IMR-90 (cell line): Measurements from ENCODE around the gene TRIM74. TPM values are rescaled to one million over a fixed set of nuclear protein-coding genes. Genes with fewer than 3 reads are reported as not detected.
A peak's percentile ranks its signal among the peaks of the same experiment; 100 is the strongest.
"Not testable (repeated sequence)": the region's sequence is repeated elsewhere in the genome, so short reads cannot be mapped to it uniquely, and the experiment has no call there.

Experiments
- ATAC-seq: fragments of 200-7000 bp; cut with Tn5 transposase; 2 replicates; pipeline ENCODE4 v1.9.1; 2020; ENCODE audit warnings: low read depth, mild to moderate bottlenecking, moderate library complexity
- BruUV-seq: library from RNA; stranded (reverse); fragments of 400-500 nt; replicated peaks from 2 replicates; lab custom pipeline; 2021; lab: Mats Ljungman, UMichigan
- CTCF ChIA-PET: fragments of 300-600 bp; formaldehyde crosslinking; extraction: SDS; loops from one replicate; lab custom pipeline; 2021; ENCODE audit warnings: antibody characterized with exemption; lab: Yijun Ruan, JAX
- POLR2A ChIA-PET: fragments of 300-600 bp; sonication (Branson Sonifier 250); formaldehyde crosslinking; loops from one replicate; lab custom pipeline; 2022; ENCODE audit warnings: antibody characterized with exemption; ENCODE audit not compliant: unreplicated experiment; lab: Charles Lee
- DNase-seq: peaks from one replicate; pipeline ENCODE4 v3.0.0; 2013
- H2AFZ ChIP-seq: replicated peaks from 2 replicates; pipeline ENCODE3; 2013; ENCODE audit warnings: low read length, mild to moderate bottlenecking; ENCODE audit not compliant: poor library complexity
- H2AK5ac ChIP-seq: 2 replicates; pipeline ENCODE4 v1.6.1; 2013; ENCODE audit warnings: low read depth, low read length, inconsistent platforms
- H2AK9ac ChIP-seq: replicated peaks from 2 replicates; pipeline ENCODE3; 2013; ENCODE audit warnings: mild to moderate bottlenecking, low read depth, low read length, moderate library complexity; ENCODE audit not compliant: poor library complexity
- H2BK120ac ChIP-seq: 2 replicates; pipeline ENCODE4 v1.6.1; 2013; ENCODE audit warnings: low read depth, low read length, inconsistent platforms
- H2BK15ac ChIP-seq: 3 replicates; pipeline ENCODE4 v1.6.1; 2013; ENCODE audit warnings: low read depth, low read length, inconsistent platforms
- H2BK20ac ChIP-seq: 2 replicates; pipeline ENCODE4 v1.6.1; 2013; ENCODE audit warnings: low read depth, mild to moderate bottlenecking, inconsistent platforms, low read length, moderate library complexity
- H2BK5ac ChIP-seq: 2 replicates; pipeline ENCODE4 v1.6.1; 2013; ENCODE audit warnings: mild to moderate bottlenecking, low read depth, low read length, inconsistent platforms; ENCODE audit not compliant: poor library complexity, severe bottlenecking
- H3K14ac ChIP-seq: replicated peaks from 2 replicates; pipeline ENCODE4 v1.6.1; 2013; ENCODE audit warnings: low read depth, low read length, inconsistent platforms
- H3K18ac ChIP-seq: 2 replicates; pipeline ENCODE4 v1.6.1; 2013; ENCODE audit warnings: low read depth, low read length, control low read depth
- H3K23ac ChIP-seq: 2 replicates; pipeline ENCODE4 v1.6.1; 2013; ENCODE audit warnings: low read depth, low read length, inconsistent platforms
- H3K27ac ChIP-seq: 2 replicates; pipeline ENCODE4 v1.5.1; 2013; ENCODE audit warnings: mild to moderate bottlenecking, control low read depth, low read length; ENCODE audit not compliant: insufficient read depth
- H3K27me3 ChIP-seq: 2 replicates; pipeline ENCODE4 v1.6.1; 2013; ENCODE audit warnings: low read length; ENCODE audit not compliant: control insufficient read depth, insufficient read depth
- H3K36me3 ChIP-seq: 2 replicates; pipeline ENCODE4 v1.6.1; 2013; ENCODE audit warnings: low read length, mixed read lengths; ENCODE audit not compliant: control insufficient read depth, insufficient read depth
- H3K4ac ChIP-seq: 2 replicates; pipeline ENCODE4 v1.6.1; 2013; ENCODE audit warnings: low read depth, low read length, inconsistent platforms
- H3K4me1 ChIP-seq: 2 replicates; pipeline ENCODE4 v1.6.1; 2013; ENCODE audit warnings: low read length, mixed read lengths; ENCODE audit not compliant: control insufficient read depth, insufficient read depth
- H3K4me2 ChIP-seq: 2 replicates; pipeline ENCODE4 v1.6.1; 2013; ENCODE audit warnings: low read depth, mild to moderate bottlenecking, control low read depth, low read length, moderate library complexity
- H3K4me3 ChIP-seq: 2 replicates; pipeline ENCODE4 v1.5.1; 2013; ENCODE audit warnings: low read depth, mild to moderate bottlenecking, control low read depth, low read length, moderate library complexity; ENCODE audit not compliant: insufficient read depth
- H3K56ac ChIP-seq: 2 replicates; pipeline ENCODE4 v1.6.1; 2013; ENCODE audit warnings: low read length, inconsistent platforms; ENCODE audit not compliant: insufficient read depth; ENCODE audit errors: extremely low read depth
- H3K79me1 ChIP-seq, 2 experiments: 2 replicates each; pipeline ENCODE4 v1.6.1; 2013; ENCODE audit warnings: low read length in 2 of 2, inconsistent platforms in 1 of 2, low read depth in 1 of 2
- H3K9ac ChIP-seq: 2 replicates; pipeline ENCODE4 v1.6.1; 2013; ENCODE audit warnings: low read depth, low read length, control low read depth
- H3K9me1 ChIP-seq: 2 replicates; pipeline ENCODE4 v1.6.1; 2013; ENCODE audit warnings: low read length, inconsistent platforms; ENCODE audit not compliant: insufficient read depth
- H3K9me3 ChIP-seq: 2 replicates; pipeline ENCODE4 v1.6.1; 2013; ENCODE audit warnings: low read length; ENCODE audit not compliant: control insufficient read depth, insufficient read depth
- H4K20me1 ChIP-seq: 2 replicates; pipeline ENCODE4 v1.6.1; 2013; ENCODE audit warnings: low read length, inconsistent platforms; ENCODE audit not compliant: insufficient read depth
- H4K5ac ChIP-seq: 2 replicates; pipeline ENCODE4 v1.6.1; 2013; ENCODE audit warnings: mild to moderate bottlenecking, low read depth, low read length, control low read depth
- H4K8ac ChIP-seq, 2 experiments: 2 replicates each; pipeline ENCODE4 v1.6.1; 2013; ENCODE audit warnings: low read depth in 2 of 2, low read length in 2 of 2, control low read depth in 1 of 2, inconsistent platforms in 1 of 2
- H4K91ac ChIP-seq: 2 replicates; pipeline ENCODE4 v1.6.1; 2013; ENCODE audit warnings: low read depth, low read length, inconsistent platforms; ENCODE audit not compliant: insufficient read depth
- WGBS, 2 experiments: methylation state at CpG; one replicate each; pipeline versions ENCODE4 v1.1.5 to v1.1.7; 2013; ENCODE audit warnings: missing lambda C conversion rate in 2 of 2; ENCODE audit not compliant: insufficient read length in 1 of 2; ENCODE audit errors: extremely low coverage in 2 of 2; 5-methylcytosine and 5-hydroxymethylcytosine counted together
- dilution Hi-C: fragments of 300-500 bp; cut with HindIII; formaldehyde crosslinking; loops from one replicate; pipeline ENCODE4 v1.14.3; 2018; ENCODE audit warnings: low sequenced_read_pairs; ENCODE audit not compliant: unreplicated experiment
- in situ Hi-C: fragments of 300-500 bp; cut with MboI; formaldehyde crosslinking; loops from 3 replicates; pipeline ENCODE4 v1.14.3; 2019; ENCODE audit warnings: low sequenced_read_pairs, inconsistent platforms, mixed read lengths
- intact Hi-C: fragments of 100-400 bp; cut with micrococcal nuclease; formaldehyde crosslinking; loops from 2 replicates; pipeline ENCODE4 v1.10.0; 2022
- polyA plus RNA-seq, 3 experiments: library from polyadenylated mRNA; depleted of rRNA; stranded (reverse); fragments of >200 nt; gene quantifications; 2 replicates each; pipeline ENCODE4 v1.2.3, GENCODE V29; 2012; ENCODE audit warnings: low replicate concordance in 1 of 3
- total RNA-seq: library from RNA; depleted of rRNA; stranded (reverse); fragments of >200 nt; gene quantifications from 2 replicates; pipeline ENCODE4 v1.2.3, GENCODE V29; 2012

The TRIM74 gene
- total and polyA plus RNA-seq, 2 of the 4 experiments (the other 2 are of a cell fraction), result 0.17 TPM; not detected in 1

- H3K27ac ChIP-seq, H3K56ac ChIP-seq, H3K9me3 ChIP-seq, H3K14ac ChIP-seq, POLR2A ChIA-PET, H4K8ac ChIP-seq, H2BK5ac ChIP-seq, H4K5ac ChIP-seq, H3K18ac ChIP-seq, H4K91ac ChIP-seq, H3K36me3 ChIP-seq, H3K79me1 ChIP-seq, H2BK20ac ChIP-seq, H2AK9ac ChIP-seq, H3K4me1 ChIP-seq, H2AK5ac ChIP-seq, H3K27me3 ChIP-seq, H4K20me1 ChIP-seq, H2AFZ ChIP-seq, H3K23ac ChIP-seq, H3K9me1 ChIP-seq, CTCF ChIA-PET, H3K9ac ChIP-seq, DNase-seq, dilution Hi-C loops, H3K4ac ChIP-seq, H2BK15ac ChIP-seq, H2BK120ac ChIP-seq, intact Hi-C loops, in situ Hi-C loops: not testable (repeated sequence)
- ATAC-seq, result peak; percentile 46
- TSS peak; percentile 73 for BruUV-seq
- Histone ChIP-seq H3K4me3 (0 out of 2 replicates have a peak overlapping the region, but pooled peaks have one; percentile 21), H3K4me2 (peak overlapping the region; percentile 65)
- no CpG with 5 or more reads among the region's 43 CpGs for WGBS, 2 experiments
These were observed 15.2 kb downstream of the TRIM74 start for GRCh38 chr7:72953901-72954562.

DNA sequence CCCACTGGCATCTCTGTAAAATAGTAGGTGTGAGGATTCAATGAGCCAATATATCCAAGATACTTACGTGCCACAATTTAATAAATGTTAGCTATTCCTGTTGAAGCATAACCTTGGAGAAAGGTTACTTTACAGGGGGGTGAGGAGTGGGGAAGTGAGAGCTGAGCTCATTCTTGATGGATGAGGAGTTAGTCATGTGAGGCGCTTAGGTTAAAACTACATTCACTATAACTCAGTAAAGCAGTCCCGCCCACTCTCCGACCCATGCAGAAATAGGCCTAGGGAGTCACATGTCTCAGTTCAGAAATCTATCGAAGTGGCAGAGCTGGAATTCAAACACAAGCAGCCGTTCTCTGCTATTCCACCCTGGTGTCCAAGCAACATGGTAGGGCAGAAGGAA lies 18.8 kb downstream of the TRIM74 start:
- H3K9ac ChIP-seq, in situ Hi-C loops, H3K9me3 ChIP-seq, intact Hi-C loops, H2BK120ac ChIP-seq, CTCF ChIA-PET, dilution Hi-C loops, H3K9me1 ChIP-seq, H4K8ac ChIP-seq, H2BK20ac ChIP-seq, H2BK5ac ChIP-seq, H4K5ac ChIP-seq, H3K4ac ChIP-seq, H2AFZ ChIP-seq, H2AK5ac ChIP-seq, H3K79me1 ChIP-seq, POLR2A ChIA-PET, H3K56ac ChIP-seq, H2AK9ac ChIP-seq, DNase-seq, H2BK15ac ChIP-seq, H3K27ac ChIP-seq, H3K4me2 ChIP-seq, H3K23ac ChIP-seq, H3K14ac ChIP-seq, H4K91ac ChIP-seq, H3K18ac ChIP-seq, H3K4me1 ChIP-seq, H4K20me1 ChIP-seq, H3K27me3 ChIP-seq, BruUV-seq, H3K4me3 ChIP-seq: not testable (repeated sequence)
- WGBS, 2 experiments, result no CpG with 5 or more reads among the region's 6 CpGs
- peak; percentile 50 for ATAC-seq
- H3K36me3 ChIP-seq, result peaks cover 10% of the 10 kb centered on the region; the same call in 1 of the 2 replicates
